ENCODE results near the gene MORN2. TPM values are rescaled to one million over a fixed set of nuclear protein-coding genes. Genes with fewer than 3 reads are reported as not detected.

The MORN2 gene
- total and polyA plus RNA-seq, 2 donors (not counting 3 experiments of a cell fraction or from before 2014, with no cell fraction given) = 11.6 to 15.0 TPM

- Histone ChIP-seq H3K4me2 (ENCODE audit: insufficient read depth, low read length) (no peak overlapping the region), H2AFZ (ENCODE audit: low read depth, low read length) (no peak overlapping the region), H3K27ac (ENCODE audit: insufficient read depth, low read depth, low read length) (no peak overlapping the region), H3K4me3 (replicated peaks in 1 of 3; ENCODE audit: insufficient read depth in 1 of 3, low read depth in 1 of 3, low read length in 3 of 3) (no peak overlapping the region), H3K9me3 (replicated peaks; ENCODE audit: control insufficient read depth, insufficient read depth, low read length) (no peaks in the 10 kb centered on the region), H3K79me2 (ENCODE audit: control insufficient read depth, insufficient read depth, low read length) (no peaks in the 10 kb centered on the region), H3K36me3 (ENCODE audit: control insufficient read depth in 2 of 2, extremely low read depth in 1 of 2, insufficient read depth in 2 of 2, low read length in 2 of 2) (no peaks in the 10 kb centered on the region), H3K9me1 (replicated peaks; ENCODE audit: control insufficient read depth, extremely low read depth, insufficient read depth, low read length) (no peaks in the 10 kb centered on the region), H3K27me3 (ENCODE audit: control insufficient read depth in 2 of 2, insufficient read depth in 2 of 2, low read length in 2 of 2) (no peaks in the 10 kb centered on the region), H4K20me1 (replicated peaks; ENCODE audit: control insufficient read depth, extremely low read depth, insufficient read depth, low read length) (no peaks in the 10 kb centered on the region), H3K4me1 (ENCODE audit: control insufficient read depth, extremely low read depth, insufficient read depth, low read length) (no peaks in the 10 kb centered on the region), H3K9ac (replicated peaks; ENCODE audit: extremely low read depth, insufficient read depth, low read length) (no peak overlapping the region)
- ChIA-PET POLR2A (no interaction called here), CTCF (no interaction called here)
- FAIRE-seq (no peak), DNase-seq (ENCODE audit: low read depth, low spot score) (no peak)
- no peak for TF ChIP-seq MYC (IDR thresholded peaks at IDR 0.05; ENCODE audit: low read depth, low read length)
- TF ChIP-seq POLR2AphosphoS5 (IDR thresholded peaks at IDR 0.05; ENCODE audit: insufficient read depth, low read depth, low read length) = no peak
- no peak for TF ChIP-seq POLR2A (IDR thresholded peaks at IDR 0.05; ENCODE audit: low read depth, low read length)
- TF ChIP-seq JUN (IDR thresholded peaks at IDR 0.05; ENCODE audit: borderline replicate concordance, insufficient read depth, insufficient read length, low read depth) = no peak
- TF ChIP-seq, protein P1, sequence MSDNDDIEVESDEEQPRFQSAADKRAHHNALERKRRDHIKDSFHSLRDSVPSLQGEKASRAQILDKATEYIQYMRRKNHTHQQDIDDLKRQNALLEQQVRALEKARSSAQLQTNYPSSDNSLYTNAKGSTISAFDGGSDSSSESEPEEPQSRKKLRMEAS (IDR thresholded peaks at IDR 0.05; ENCODE audit: insufficient read depth, insufficient read length) = no peak
- TF ChIP-seq FOS (IDR thresholded peaks at IDR 0.05; ENCODE audit: borderline replicate concordance, insufficient read depth, low read length) = no peak
- intact Hi-C loops (cut with micrococcal nuclease) = no loop called here
- no TSS peak for BruUV-seq (replicated peaks)
- dilution Hi-C loops (cut with MboI; ENCODE audit: extremely low pct_ligation_motif_present, low sequenced_read_pairs) = no loop called here
These were observed 17.0 kb downstream of the MORN2 start for GRCh38 chr2:38892819-38893218.

GRCh38 chr2:38898256-38898655 lies 22.5 kb downstream of the MORN2 start:
- FAIRE-seq = no peak
- H3K9me3 ChIP-seq (replicated peaks; ENCODE audit: control insufficient read depth, insufficient read depth, low read length) = no peaks in the 10 kb centered on the region
- BruUV-seq (replicated peaks) = no TSS peak

More at GRCh38 chr2:38898256-38898655, 22.5 kb downstream of the MORN2 start:
- Histone ChIP-seq H3K4me1 (ENCODE audit: control insufficient read depth, extremely low read depth, insufficient read depth, low read length) (no peaks in the 10 kb centered on the region), H3K4me3 (replicated peaks in 1 of 3; ENCODE audit: insufficient read depth in 1 of 3, low read depth in 1 of 3, low read length in 3 of 3) (no peak overlapping the region), H3K79me2 (ENCODE audit: control insufficient read depth, insufficient read depth, low read length) (no peaks in the 10 kb centered on the region), H3K36me3 (ENCODE audit: control insufficient read depth in 2 of 2, extremely low read depth in 1 of 2, insufficient read depth in 2 of 2, low read length in 2 of 2) (no peaks in the 10 kb centered on the region), H3K27ac (ENCODE audit: insufficient read depth, low read depth, low read length) (no peak overlapping the region), H4K20me1 (replicated peaks; ENCODE audit: control insufficient read depth, extremely low read depth, insufficient read depth, low read length) (no peaks in the 10 kb centered on the region), H3K9ac (replicated peaks; ENCODE audit: extremely low read depth, insufficient read depth, low read length) (no peak overlapping the region), H2AFZ (ENCODE audit: low read depth, low read length) (no peak overlapping the region), H3K4me2 (ENCODE audit: insufficient read depth, low read length) (no peak overlapping the region), H3K27me3 (ENCODE audit: control insufficient read depth in 2 of 2, insufficient read depth in 2 of 2, low read length in 2 of 2) (no peaks in the 10 kb centered on the region), H3K9me1 (replicated peaks; ENCODE audit: control insufficient read depth, extremely low read depth, insufficient read depth, low read length) (no peaks in the 10 kb centered on the region)
- TF ChIP-seq, protein P1 (IDR thresholded peaks at IDR 0.05; ENCODE audit: insufficient read depth, insufficient read length) = no peak
- no peak for TF ChIP-seq JUN (IDR thresholded peaks at IDR 0.05; ENCODE audit: borderline replicate concordance, insufficient read depth, insufficient read length, low read depth)
- intact Hi-C loops (cut with micrococcal nuclease) = no loop called here
- DNase-seq (ENCODE audit: low read depth, low spot score) = no peak
- dilution Hi-C loops (cut with MboI; ENCODE audit: extremely low pct_ligation_motif_present, low sequenced_read_pairs) = no loop called here
- ChIA-PET CTCF (no interaction called here), POLR2A (no interaction called here)

All from endothelial cell of umbilical vein (primary cell).